Left colon (tissue), 2 donors: ENCODE measurements around the gene CUL9. TPM values are rescaled to one million over a fixed set of nuclear protein-coding genes. Genes with fewer than 3 reads are reported as not detected.

Experiments
- ATAC-seq: fragments of 200-7000 bp; cut with Tn5 transposase; one replicate; pipeline ENCODE4 v1.9.1; 2020; ENCODE audit warnings: mild to moderate bottlenecking, moderate library complexity
- DNase-seq, 2 donors: peaks; one replicate each; pipeline ENCODE4 v3.0.0-alpha.2; 2020
- intact Hi-C, 2 donors: fragments of 100-400 bp; cut with DNase I in 1 of 2; cut with micrococcal nuclease in 1 of 2; formaldehyde crosslinking; loops; one replicate each; pipeline versions ENCODE4 v1.11.2 to v1.14.0; 2022; cut with DNase I, micrococcal nuclease
- total RNA-seq, 2 donors: library from RNA; stranded (reverse); fragmentation: NEBNext Ultra II Directional; extraction: Animal tissue kit (Norgen Biotek cat#: 25700); gene quantifications; one replicate each; pipeline ENCODE4 v1.2.1, GENCODE V29; 2021
- donor health status: DM: no; HTN: no; CAD: no.
- donor health status: DM: yes; HTN: yes; CAD: no.

Gene CUL9
- total RNA-seq, 2 donors from 2014 or later = 31.4 to 41.8 TPM

GRCh38 chr6:43170931-43171706 is 10.9 kb upstream of the CUL9 start, which contains the start of gene SRF:
Gene SRF (plus strand): TSS chr6:43171269. CDS start chr6:43171657, 388 bp downstream.
- DNase-seq (peak; percentile 100), ATAC-seq (peak; percentile 71)
- intact Hi-C loops = no loop called here

GRCh38 chr6:43171707-43172103 is 10.3 kb upstream of the CUL9 start:
- DNase-seq = peak in 1 of 2 donors; percentile 53
- intact Hi-C loops = no loop called here
- no peak for ATAC-seq

- peak; percentile 2 for ATAC-seq
These were observed 9.6 kb upstream of the CUL9 start for GRCh38 chr6:43172104-43173007.

GRCh38 chr6:43173591-43174262 is 8.3 kb upstream of the CUL9 start:
- intact Hi-C loops = no loop called here
- no peak for DNase-seq

More at GRCh38 chr6:43172104-43173007, 9.6 kb upstream of the CUL9 start:
- intact Hi-C loops = no loop called here
- peak; percentile 68 to 73 for DNase-seq

GRCh38 chr6:43174263-43175112 is 7.5 kb upstream of the CUL9 start:
- DNase-seq (peak; percentile 95 to 99), ATAC-seq (peak; percentile 75)
- intact Hi-C loops = no loop called here

More at GRCh38 chr6:43173591-43174262, 8.3 kb upstream of the CUL9 start:
- no peak for ATAC-seq

- ATAC-seq = no peak
- DNase-seq = no peak
- intact Hi-C loops = no loop called here
These were observed 6.1 kb upstream of the CUL9 start for GRCh38 chr6:43175676-43176422.

GRCh38 chr6:43176423-43176786 is 5.6 kb upstream of the CUL9 start:
- intact Hi-C loops = no loop called here
- no peak for ATAC-seq
- DNase-seq = no peak

- DNase-seq = no peak
These were observed 3.8 kb upstream of the CUL9 start for GRCh38 chr6:43178150-43178549.

GRCh38 chr6:43178951-43179830 is 2.8 kb upstream of the CUL9 start:
- intact Hi-C loops = no loop called here
- ATAC-seq = no peak
- no peak for DNase-seq

More at GRCh38 chr6:43178150-43178549, 3.8 kb upstream of the CUL9 start:
- intact Hi-C loops = no loop called here
- ATAC-seq = no peak

GRCh38 chr6:43180058-43180457 is 1.9 kb upstream of the CUL9 start:
- DNase-seq (no peak), ATAC-seq (no peak)
- intact Hi-C loops = no loop called here

- intact Hi-C loops = no loop called here
- ATAC-seq (no peak), DNase-seq (no peak)
These were observed 1.0 kb upstream of the CUL9 start for GRCh38 chr6:43180985-43181384.

- intact Hi-C loops = no loop called here
- DNase-seq (no peak), ATAC-seq (no peak)
These were observed 415 bp upstream of the CUL9 start for GRCh38 chr6:43181621-43181941.

- DNase-seq (no peak), ATAC-seq (no peak)
- intact Hi-C loops = no loop called here
These were observed 1.4 kb downstream of the CUL9 start for GRCh38 chr6:43183441-43183840.

- intact Hi-C loops = no loop called here
- ATAC-seq (no peak), DNase-seq (no peak)
These were observed 2.4 kb downstream of the CUL9 start for GRCh38 chr6:43184268-43184985.

GRCh38 chr6:43185391-43185985 is 3.5 kb downstream of the CUL9 start:
- no peak for DNase-seq

GRCh38 chr6:43186019-43186418 is 4.0 kb downstream of the CUL9 start:
- intact Hi-C loops = no loop called here
- ATAC-seq (no peak), DNase-seq (no peak)

More at GRCh38 chr6:43185391-43185985, 3.5 kb downstream of the CUL9 start:
- intact Hi-C loops = no loop called here
- no peak for ATAC-seq
